WTC11 (cell line): ENCODE data around the gene INPP4B. TPM values are rescaled to one million over a fixed set of nuclear protein-coding genes. Genes with fewer than 3 reads are reported as not detected.

Experiments used
- ATAC-seq: fragments of 200-7000 bp; cut with Tn5 transposase; 2 replicates; pipeline ENCODE4 v1.10.0; 2021; ENCODE audit warnings: mild to moderate bottlenecking, moderate library complexity
- CTCF ChIA-PET: fragments of 300-600 bp; sonication (Branson Sonifier 250); formaldehyde crosslinking; loops from one replicate; lab custom pipeline; 2021; ENCODE audit warnings: antibody characterized with exemption; lab: Charles Lee
- POLR2A ChIA-PET: fragments of 350-600 bp; sonication (Branson Sonifier 250); formaldehyde crosslinking; loops from one replicate; lab custom pipeline; 2021; ENCODE audit warnings: antibody characterized with exemption; lab: Charles Lee
- DNase-seq: peaks from one replicate; pipeline ENCODE4 v3.0.0; 2021; ENCODE audit warnings: low spot score
- H3K27ac Mint-ChIP-seq: 2 replicates; pipeline ENCODE4 v1.8.0; 2021; ENCODE audit warnings: mixed read lengths
- H3K27me3 Mint-ChIP-seq: 2 replicates; pipeline ENCODE4 v1.8.0; 2021; ENCODE audit warnings: low read depth, mild to moderate bottlenecking, moderate library complexity, mixed read lengths
- H3K36me3 Mint-ChIP-seq: 2 replicates; pipeline ENCODE4 v1.8.0; 2021; ENCODE audit warnings: mixed read lengths
- H3K4me1 Mint-ChIP-seq: 2 replicates; pipeline ENCODE4 v1.8.0; 2022; ENCODE audit warnings: mixed read lengths
- H3K4me3 Mint-ChIP-seq: 2 replicates; pipeline ENCODE4 v1.8.0; 2021; ENCODE audit warnings: mild to moderate bottlenecking, moderate library complexity, mixed read lengths
- H3K9me3 Mint-ChIP-seq: 2 replicates; pipeline ENCODE4 v1.8.0; 2021; ENCODE audit warnings: mixed read lengths
- ATF3 ChIP-seq: sonication (generic); formaldehyde crosslinking; conservative IDR thresholded peaks from 2 replicates; pipeline ENCODE4 v1.8.1; 2022; ENCODE audit warnings: mild to moderate bottlenecking, missing genetic modification reagents
- IRF1 ChIP-seq: sonication (generic); formaldehyde crosslinking; IDR thresholded peaks from 2 replicates; pipeline ENCODE4 v1.8.0; 2023; ENCODE audit warnings: missing genetic modification reagents
- MYBL2 ChIP-seq: sonication (generic); formaldehyde crosslinking; IDR thresholded peaks from 2 replicates; pipeline ENCODE4 v1.8.1; 2023; ENCODE audit warnings: mild to moderate bottlenecking, moderate library complexity, missing genetic modification reagents
- PRDM15 ChIP-seq: sonication (generic); formaldehyde crosslinking; IDR thresholded peaks from 2 replicates; pipeline ENCODE4 v1.8.0; 2022; ENCODE audit warnings: missing genetic modification reagents
- PREB ChIP-seq: sonication (generic); formaldehyde crosslinking; IDR thresholded peaks from 2 replicates; pipeline ENCODE4 v1.8.1; 2022; ENCODE audit warnings: mild to moderate bottlenecking, missing genetic modification reagents, moderate library complexity, borderline replicate concordance
- PRRX2 ChIP-seq: fragments of 250-450 bp; sonication (Bioruptor Pico); IDR thresholded peaks from 2 replicates; pipeline ENCODE4 v1.8.0; 2021; ENCODE audit warnings: mild to moderate bottlenecking
- SMAD3 ChIP-seq: sonication (generic); formaldehyde crosslinking; IDR thresholded peaks from 2 replicates; pipeline ENCODE4 v1.8.0; 2022; ENCODE audit warnings: missing genetic modification reagents, mild to moderate bottlenecking, borderline replicate concordance
- TP53 ChIP-seq: sonication (generic); formaldehyde crosslinking; IDR thresholded peaks from 2 replicates; pipeline ENCODE4 v1.8.1; 2023; ENCODE audit warnings: mild to moderate bottlenecking, missing genetic modification reagents
- USF1 ChIP-seq: sonication (generic); formaldehyde crosslinking; IDR thresholded peaks from 2 replicates; pipeline ENCODE4 v1.8.0; 2022; ENCODE audit warnings: mild to moderate bottlenecking, missing genetic modification reagents
- ZNF121 ChIP-seq: sonication (generic); formaldehyde crosslinking; IDR thresholded peaks from 2 replicates; pipeline ENCODE4 v1.8.0; 2023; ENCODE audit warnings: missing genetic modification reagents
- ZNF281 ChIP-seq: sonication (generic); formaldehyde crosslinking; IDR thresholded peaks from 2 replicates; pipeline ENCODE4 v1.8.0; 2023; ENCODE audit warnings: mild to moderate bottlenecking, missing genetic modification reagents
- ZNF317 ChIP-seq: sonication (generic); formaldehyde crosslinking; IDR thresholded peaks from 2 replicates; pipeline ENCODE4 v1.8.1; 2023; ENCODE audit warnings: low read depth, mild to moderate bottlenecking, moderate library complexity, missing genetic modification reagents, borderline replicate concordance
- ZNF425 ChIP-seq: fragments of 250-450 bp; sonication (Bioruptor Pico); conservative IDR thresholded peaks from 2 replicates; pipeline ENCODE4 v1.9.0; 2021; ENCODE audit warnings: mild to moderate bottlenecking
- ZSCAN18 ChIP-seq: fragments of 250-450 bp; sonication (Bioruptor Pico); IDR thresholded peaks from 2 replicates; pipeline ENCODE4 v2.1.2; 2022; ENCODE audit warnings: mild to moderate bottlenecking, moderate library complexity
- total RNA-seq: library from RNA; stranded (reverse); gene quantifications from 3 replicates; pipeline ENCODE4 v1.2.3, GENCODE V29; 2021

INPP4B gene
- total RNA-seq, 1 experiment from 2014 or later, result 0.92 TPM

- no peaks in the 10 kb centered on the region for H3K4me1 Mint-ChIP-seq
- ATAC-seq (no peak), DNase-seq (no peak)
- H3K27me3 Mint-ChIP-seq, result no peaks in the 10 kb centered on the region
- no peak overlapping the region for H3K4me3 Mint-ChIP-seq
- peaks cover 12% of the 10 kb centered on the region for H3K9me3 Mint-ChIP-seq
- no peak for TF ChIP-seq PRDM15 (CRISPR knock-in tag)
- TF ChIP-seq ZNF281 (CRISPR knock-in tag), result no peak
- no peak for TF ChIP-seq PRRX2 (CRISPR knock-in tag)
- TF ChIP-seq ZSCAN18 (CRISPR knock-in tag), result no peak
- TF ChIP-seq ZNF317 (CRISPR knock-in tag), result no peak
- no peak for TF ChIP-seq MYBL2
- TF ChIP-seq ZNF425 (CRISPR knock-in tag), result no peak
- no peak for TF ChIP-seq IRF1
- TF ChIP-seq ZNF121 (CRISPR knock-in tag), result no peak
- TF ChIP-seq SMAD3, result no peak
- TF ChIP-seq TP53, result no peak
- TF ChIP-seq PREB (CRISPR knock-in tag), result no peak
- TF ChIP-seq ATF3, result no peak
- TF ChIP-seq USF1, result no peak
- H3K36me3 Mint-ChIP-seq, result no peaks in the 10 kb centered on the region
- POLR2A ChIA-PET, result no interaction called here
- no peak overlapping the region for H3K27ac Mint-ChIP-seq
- CTCF ChIA-PET, result no interaction called here
Measured at GRCh38 chr4:142141224-142141623, 704.9 kb downstream of the INPP4B start.
